HG02642 (cell line): ENCODE measurements around the gene RNF113B.

Experiments
- ATAC-seq: cut with Tn5 transposase; IDR thresholded peaks from one replicate; pipeline ENCODE4 v1.9.1; 2021; ENCODE audit warnings: mild to moderate bottlenecking; ENCODE audit not compliant: unreplicated experiment, poor library complexity

The RNF113B gene

GRCh38 chr13:98176777-98177608 lies at the start of gene RNF113B:
Gene RNF113B (minus strand): TSS chr13:98177269. CDS start chr13:98177236, 33 bp downstream.
- no peak for ATAC-seq

- ATAC-seq, result no peak
These were observed 49.4 kb upstream of the RNF113B start for GRCh38 chr13:98226496-98226895.

- ATAC-seq, result no peak
These were observed 48.2 kb upstream of the RNF113B start for GRCh38 chr13:98225036-98225940.

- ATAC-seq, result no peak
These were observed 47.5 kb upstream of the RNF113B start for GRCh38 chr13:98224557-98224956.

GRCh38 chr13:98223741-98224140 lies 46.7 kb upstream of the RNF113B start:
- no peak for ATAC-seq

GRCh38 chr13:98222816-98223215 lies 45.7 kb upstream of the RNF113B start:
- no peak for ATAC-seq

- ATAC-seq, result no peak
These were observed 45.0 kb upstream of the RNF113B start for GRCh38 chr13:98222081-98222554.

- no peak for ATAC-seq
These were observed 44.2 kb upstream of the RNF113B start for GRCh38 chr13:98221234-98221633.

- ATAC-seq, result no peak
These were observed 43.3 kb upstream of the RNF113B start for GRCh38 chr13:98220271-98220791.

GRCh38 chr13:98219685-98220084 lies 42.6 kb upstream of the RNF113B start:
- no peak for ATAC-seq

GRCh38 chr13:98217597-98217996 lies 40.5 kb upstream of the RNF113B start:
- no peak for ATAC-seq

- no peak for ATAC-seq
These were observed 39.7 kb upstream of the RNF113B start for GRCh38 chr13:98216711-98217285.

GRCh38 chr13:98216135-98216565 lies 39.1 kb upstream of the RNF113B start:
- no peak for ATAC-seq

GRCh38 chr13:98215508-98215907 lies 38.4 kb upstream of the RNF113B start:
- no peak for ATAC-seq

- no peak for ATAC-seq
These were observed 37.6 kb upstream of the RNF113B start for GRCh38 chr13:98214707-98215106.

GRCh38 chr13:98214008-98214643 lies 37.1 kb upstream of the RNF113B start:
- no peak for ATAC-seq

GRCh38 chr13:98213354-98213753 lies 36.3 kb upstream of the RNF113B start:
- no peak for ATAC-seq

- no peak for ATAC-seq
These were observed 35.7 kb upstream of the RNF113B start for GRCh38 chr13:98212763-98213162.

GRCh38 chr13:98208606-98209005 lies 31.5 kb upstream of the RNF113B start:
- no peak for ATAC-seq

- ATAC-seq, result no peak
These were observed 30.3 kb upstream of the RNF113B start for GRCh38 chr13:98207416-98207815.
